ENCODE measurements around the gene MISP. TPM values are rescaled to one million over a fixed set of nuclear protein-coding genes. Genes with fewer than 3 reads are reported as not detected.

Gene MISP
- total and polyA plus RNA-seq, 2 of the 13 experiments (the other 11 are each of a cell fraction or from before 2014, with no cell fraction given), result 0.67 to 1.3 TPM

DNA sequence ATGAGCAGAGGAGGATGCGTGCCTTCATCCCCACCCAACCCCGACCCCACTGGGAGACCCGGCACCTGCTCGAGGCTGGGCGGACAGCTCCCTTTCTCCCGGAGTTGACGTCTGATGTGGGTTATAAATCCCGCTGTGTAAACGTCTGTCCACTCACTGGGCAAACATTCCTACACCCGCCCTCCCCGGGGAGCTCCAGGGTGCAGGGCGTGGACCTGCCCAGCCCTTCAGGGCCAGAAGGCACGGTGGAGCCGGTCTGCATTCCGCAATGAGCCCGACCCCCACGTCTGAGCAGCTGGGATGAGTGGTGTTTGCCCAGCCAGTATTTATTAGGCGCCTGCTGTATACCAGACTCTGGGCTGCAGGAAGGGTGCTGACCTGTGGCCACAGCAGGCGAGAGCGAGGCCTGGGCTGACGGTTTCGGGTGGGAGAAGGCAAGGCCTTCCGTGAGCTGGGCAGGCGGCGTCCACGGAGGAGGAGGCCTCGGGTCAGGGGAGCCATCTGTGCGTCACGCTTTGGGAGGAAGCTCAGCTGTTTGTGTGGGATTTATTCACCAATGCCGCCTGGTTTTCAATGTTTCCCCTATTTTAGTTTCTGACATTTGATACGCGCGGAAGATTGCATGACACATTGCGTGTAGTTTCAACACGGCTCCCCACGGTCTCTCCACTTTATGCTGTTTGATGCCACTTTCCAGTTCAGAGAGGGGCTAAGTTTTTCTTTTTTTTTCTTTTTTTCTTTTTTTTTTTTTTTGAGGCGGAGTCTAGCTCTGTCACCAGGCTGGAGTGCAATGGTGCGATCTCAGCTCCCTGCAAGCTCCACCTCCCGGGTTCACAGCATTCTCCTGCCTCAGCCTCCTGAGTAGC, 2.0 kb downstream of the MISP start (continued):
- TF ChIP-seq ZNF407 (CRISPR knock-in tag; IDR thresholded peaks at IDR 0.05; ENCODE audit: not compliant biosample characterization) (no peak), SNAPC2 (CRISPR knock-in tag; IDR thresholded peaks at IDR 0.05) (0 out of 2 replicates have a peak, but pooled peaks have one; percentile 46), REL (CRISPR knock-in tag; conservative IDR thresholded peaks at IDR 0.05) (no peak), SOX13 (IDR thresholded peaks at IDR 0.05) (no peak), SOX13 (CRISPR knock-in tag; conservative IDR thresholded peaks at IDR 0.05 in 1 of 2, IDR thresholded peaks at IDR 0.05 in 1 of 2) (peak in 1 of 2 experiments; percentile 50; a peak in 2 of 4 replicates), MED1 (CRISPR knock-in tag; IDR thresholded peaks at IDR 0.05) (peak; percentile 23), SNRNP70 (IDR thresholded peaks at IDR 0.05; ENCODE audit: low read depth, low read length) (no peak), GPN1 (CRISPR knock-in tag; IDR thresholded peaks at IDR 0.05; ENCODE audit: borderline replicate concordance) (no peak), TGIF2 (CRISPR knock-in tag; IDR thresholded peaks at IDR 0.05) (0 out of 2 replicates have a peak, but pooled peaks have one; percentile 25), ZBTB7B (CRISPR knock-in tag; IDR thresholded peaks at IDR 0.05) (peak; percentile 51; the same call in 1 of the 2 replicates), RFX1 (IDR thresholded peaks at IDR 0.05) (no peak), ZZZ3 (CRISPR knock-in tag; IDR thresholded peaks at IDR 0.05; ENCODE audit: borderline replicate concordance) (no peak), GFI1 (CRISPR knock-in tag; IDR thresholded peaks at IDR 0.05; ENCODE audit: borderline replicate concordance) (peak; percentile 100), ISL2 (CRISPR knock-in tag; IDR thresholded peaks at IDR 0.05) (peak; percentile 32; the same call in 1 of the 2 replicates), TARDBP (CRISPR knock-in tag; IDR thresholded peaks at IDR 0.05) (peak; percentile 54), CREB1 (IDR thresholded peaks at IDR 0.05) (no peak), CREB1 (CRISPR knock-in tag; IDR thresholded peaks at IDR 0.05) (0 out of 2 replicates have a peak, but pooled peaks have one; percentile 12), HCFC1 (IDR thresholded peaks at IDR 0.05; ENCODE audit: low read depth, low read length) (no peak), ZNF577 (CRISPR knock-in tag; IDR thresholded peaks at IDR 0.05; ENCODE audit: borderline replicate concordance, low read depth) (no peak), RXRB (CRISPR knock-in tag; IDR thresholded peaks at IDR 0.05; ENCODE audit: borderline replicate concordance) (0 out of 2 replicates have a peak, but pooled peaks have one; percentile 32)
- TF ChIP-seq, protein P1, sequence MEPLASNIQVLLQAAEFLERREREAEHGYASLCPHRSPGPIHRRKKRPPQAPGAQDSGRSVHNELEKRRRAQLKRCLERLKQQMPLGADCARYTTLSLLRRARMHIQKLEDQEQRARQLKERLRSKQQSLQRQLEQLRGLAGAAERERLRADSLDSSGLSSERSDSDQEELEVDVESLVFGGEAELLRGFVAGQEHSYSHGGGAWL (CRISPR knock-in tag; IDR thresholded peaks at IDR 0.05), result no peak
- TF ChIP-seq, protein P2, sequence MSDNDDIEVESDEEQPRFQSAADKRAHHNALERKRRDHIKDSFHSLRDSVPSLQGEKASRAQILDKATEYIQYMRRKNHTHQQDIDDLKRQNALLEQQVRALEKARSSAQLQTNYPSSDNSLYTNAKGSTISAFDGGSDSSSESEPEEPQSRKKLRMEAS (IDR thresholded peaks at IDR 0.05), result peak; percentile 32; the same call in 1 of the 2 replicates

Measured in HepG2 (cell line).